HG03439 (cell line): ENCODE measurements around the gene TSPAN13.

Experiments used
- ATAC-seq: cut with Tn5 transposase; IDR thresholded peaks from one replicate; pipeline ENCODE4 v1.9.1; 2021; ENCODE audit warnings: mild to moderate bottlenecking, moderate library complexity; ENCODE audit not compliant: unreplicated experiment

Gene TSPAN13

GRCh38 chr7:16810573-16810972 is 57.0 kb downstream of the TSPAN13 start:
- no peak for ATAC-seq

DNA sequence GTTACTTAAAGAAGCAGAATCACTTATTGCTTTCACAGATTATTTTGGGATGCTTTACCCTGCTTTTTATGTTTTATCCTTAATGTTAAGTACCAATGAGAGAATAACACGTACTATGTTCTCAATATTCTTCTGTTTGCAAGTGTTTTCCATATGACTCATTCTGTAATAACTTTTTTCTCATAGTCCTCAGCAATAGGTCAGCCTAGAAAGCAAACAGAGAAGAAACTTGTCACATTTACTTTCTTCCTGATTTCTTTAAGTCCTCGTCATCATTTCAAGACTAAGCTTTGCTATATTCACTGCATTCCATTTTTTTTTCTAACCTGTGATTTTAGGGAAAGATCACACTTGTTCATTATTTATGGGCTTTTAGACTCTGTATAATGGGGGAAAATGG is 58.0 kb downstream of the TSPAN13 start:
- no peak for ATAC-seq

DNA sequence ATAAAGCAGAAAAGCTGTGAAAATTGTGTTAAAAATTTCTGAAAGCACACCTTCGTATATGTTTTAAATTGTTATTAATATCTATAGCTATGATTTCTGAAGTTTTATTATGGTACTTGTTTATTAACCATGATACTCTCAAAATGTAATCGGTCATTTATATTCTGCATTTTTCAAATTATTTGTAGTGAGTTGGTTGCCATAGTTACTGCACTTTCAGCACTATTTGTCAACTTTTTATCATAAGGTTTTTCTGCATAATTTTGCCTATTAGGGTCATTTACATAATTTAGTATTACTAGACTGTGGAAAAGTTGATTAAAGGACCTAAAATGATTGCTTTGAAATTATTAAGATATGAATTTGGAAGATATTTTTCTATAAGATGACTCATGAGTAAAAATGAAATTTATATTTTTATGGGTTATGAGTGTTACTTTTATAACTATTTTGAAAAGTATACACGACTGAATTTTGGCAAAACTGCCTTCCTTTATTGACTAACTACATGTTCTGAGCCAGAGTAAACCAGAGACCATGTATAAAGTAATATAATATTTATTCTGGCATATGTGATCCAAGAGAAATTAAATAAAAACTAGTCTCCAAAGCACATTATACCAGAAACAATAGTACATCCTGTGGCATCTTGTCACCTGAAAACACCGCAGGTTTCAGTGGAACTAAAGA is 59.1 kb downstream of the TSPAN13 start:
- no peak for ATAC-seq

- no peak for ATAC-seq
Measured at GRCh38 chr7:16813232-16813616, 59.7 kb downstream of the TSPAN13 start.

- no peak for ATAC-seq
Measured at GRCh38 chr7:16815001-16815400, 61.4 kb downstream of the TSPAN13 start.

GRCh38 chr7:16816824-16817223 is 63.3 kb downstream of the TSPAN13 start:
- no peak for ATAC-seq

DNA sequence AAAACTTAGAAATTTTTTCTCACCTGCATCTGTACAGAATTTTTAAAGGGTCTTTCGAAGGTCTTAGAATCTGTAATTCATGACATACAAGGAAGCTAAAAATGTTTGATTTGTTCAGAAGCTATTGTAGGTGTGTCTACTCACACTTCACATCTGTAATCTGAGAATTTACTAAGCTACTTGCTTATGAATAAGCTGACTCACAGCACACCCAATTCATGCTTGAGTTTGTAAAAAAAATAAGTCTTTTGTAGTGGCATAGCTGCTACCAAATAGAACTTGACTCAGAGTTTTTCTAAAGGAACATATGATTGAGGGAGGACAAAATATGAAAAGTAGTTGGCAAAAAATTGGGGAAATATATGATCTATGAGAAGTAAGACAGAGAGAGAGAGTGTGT is 64.0 kb downstream of the TSPAN13 start:
- no peak for ATAC-seq

GRCh38 chr7:16818732-16819131 is 65.2 kb downstream of the TSPAN13 start:
- no peak for ATAC-seq

- ATAC-seq = no peak
Measured at GRCh38 chr7:16822029-16822428, 68.5 kb downstream of the TSPAN13 start.

GRCh38 chr7:16826060-16826459 is 72.5 kb downstream of the TSPAN13 start:
- no peak for ATAC-seq

DNA sequence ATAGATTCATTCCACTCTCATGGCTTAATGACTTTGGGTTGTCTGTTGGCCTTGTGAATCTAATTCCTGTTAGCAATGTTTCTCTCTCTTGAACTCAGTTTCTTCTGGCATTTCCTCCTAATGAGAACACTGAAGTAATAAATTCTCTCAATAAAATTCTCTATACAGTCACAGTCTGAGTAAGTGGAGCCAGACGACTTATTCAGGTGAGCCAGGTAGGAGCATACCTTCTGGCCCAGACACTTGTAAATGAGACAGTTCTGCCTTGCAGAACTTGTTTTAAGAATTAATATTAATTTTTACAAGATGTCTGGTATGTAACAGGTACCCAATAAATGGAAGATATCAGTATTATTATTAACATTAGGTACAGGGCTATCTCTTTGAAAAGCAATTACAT is 79.8 kb downstream of the TSPAN13 start:
- ATAC-seq = no peak
